NCI-H2029 (cell line): ENCODE measurements around the gene MUC4.
"Not testable (repeated sequence)": the region's sequence is repeated elsewhere in the genome, so short reads cannot be mapped to it uniquely, and the experiment has no call there.

Experiments used
- DNase-seq: peaks from one replicate; lab custom pipeline; 2025; lab: John Stamatoyannopoulos, UW

MUC4 gene

GRCh38 chr3:195737782-195738181 is 73.9 kb downstream of the MUC4 start:
- DNase-seq: not testable (repeated sequence)

DNA sequence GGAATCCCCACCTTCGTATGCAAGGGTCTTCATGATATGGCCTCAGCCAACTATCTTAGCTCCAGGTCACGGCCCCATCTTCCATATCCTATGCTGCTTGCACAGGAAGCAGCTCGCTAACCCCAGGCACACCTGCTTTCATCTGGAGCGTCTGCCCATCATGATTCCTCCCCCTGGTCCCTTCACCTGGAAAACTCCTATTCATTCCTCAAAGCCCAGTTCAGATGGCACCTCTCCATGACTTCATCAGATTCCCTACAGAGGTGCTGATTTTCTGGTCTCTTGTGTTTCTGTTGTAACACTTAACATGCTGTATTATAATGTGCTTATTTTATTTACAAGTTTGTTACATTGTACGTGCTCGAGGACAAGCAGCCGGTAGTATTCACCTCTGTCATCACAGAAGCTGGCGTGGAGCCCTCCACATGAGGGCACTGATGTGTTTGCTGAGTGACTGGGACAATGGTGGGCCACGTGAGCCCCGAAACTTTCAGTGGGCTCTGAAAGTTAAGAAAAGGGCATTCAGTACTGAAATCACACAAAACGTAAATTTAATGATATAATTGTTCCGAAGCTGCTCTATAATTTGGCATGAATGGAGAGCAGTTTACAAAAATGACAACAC is 74.8 kb downstream of the MUC4 start:
- DNase-seq: no peak

- no peak for DNase-seq
Measured at GRCh38 chr3:195735036-195735695, 76.6 kb downstream of the MUC4 start.

DNA sequence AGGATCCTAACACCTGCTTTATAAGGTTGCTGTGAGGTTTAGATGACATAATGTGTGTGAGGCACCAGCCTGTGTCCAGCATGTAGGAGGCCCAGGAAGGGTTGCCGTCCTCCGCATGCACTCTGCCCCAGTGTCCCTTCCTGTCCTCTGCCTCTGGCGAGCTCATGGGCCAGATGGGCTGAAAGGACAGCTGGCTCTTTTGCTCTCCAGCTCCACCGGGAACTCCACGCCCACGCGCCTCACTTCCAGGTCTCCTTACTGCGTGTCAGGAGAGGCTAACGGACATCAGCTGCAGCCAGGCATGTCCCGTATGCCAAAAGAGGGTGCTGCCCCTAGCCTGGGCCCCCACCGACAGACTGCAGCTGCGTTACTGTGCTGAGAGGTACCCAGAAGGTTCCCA is 78.8 kb downstream of the MUC4 start:
- no peak for DNase-seq

DNA sequence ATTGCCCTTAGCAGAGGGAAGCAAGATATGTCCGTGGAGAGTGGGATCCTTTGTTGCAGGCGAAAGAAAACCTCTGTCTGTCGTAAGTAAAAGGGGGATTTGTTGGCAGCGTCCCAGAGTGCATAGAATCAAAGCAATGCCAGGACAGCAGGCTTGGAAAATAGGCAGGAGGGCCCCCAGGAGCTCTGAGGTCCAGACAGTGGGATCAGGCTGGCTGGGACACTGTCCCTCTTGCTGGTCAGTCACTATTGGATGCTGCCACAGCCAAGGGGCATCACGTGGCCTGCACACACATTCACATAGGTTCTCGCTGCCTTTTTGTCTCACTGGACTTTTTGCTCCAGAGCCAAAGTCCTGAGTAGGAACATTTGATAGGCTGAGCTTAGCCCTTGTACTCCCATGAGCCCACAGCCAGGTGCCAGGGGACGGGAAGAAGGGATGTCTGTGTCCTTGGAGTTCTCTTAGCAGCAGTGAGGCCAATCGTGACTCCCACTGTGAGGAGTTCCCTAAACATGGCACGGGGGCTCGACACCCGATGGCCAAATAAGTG is 80.3 kb downstream of the MUC4 start:
- no peak for DNase-seq

- DNase-seq: no peak
Measured at GRCh38 chr3:195729476-195730251, 82.1 kb downstream of the MUC4 start.

DNA sequence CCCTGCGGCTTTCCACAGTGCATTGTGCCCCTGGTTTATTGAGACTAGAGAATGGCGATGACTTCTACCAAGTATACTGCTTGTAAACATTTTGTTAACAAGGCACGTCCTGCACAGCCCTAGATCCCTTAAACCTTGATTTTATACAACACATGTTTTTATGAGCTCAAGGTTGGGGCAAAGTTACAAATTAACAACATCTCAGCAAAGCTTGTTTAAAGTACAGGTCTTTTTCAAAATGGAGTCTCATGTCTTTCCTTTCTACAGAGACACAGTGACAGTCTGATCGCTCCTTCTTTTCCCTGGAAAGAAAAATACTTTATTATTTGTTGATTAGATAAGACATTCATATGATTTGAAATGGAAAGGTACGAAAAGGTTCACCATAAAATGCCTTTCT is 82.9 kb downstream of the MUC4 start:
- DNase-seq: not testable (repeated sequence)

DNA sequence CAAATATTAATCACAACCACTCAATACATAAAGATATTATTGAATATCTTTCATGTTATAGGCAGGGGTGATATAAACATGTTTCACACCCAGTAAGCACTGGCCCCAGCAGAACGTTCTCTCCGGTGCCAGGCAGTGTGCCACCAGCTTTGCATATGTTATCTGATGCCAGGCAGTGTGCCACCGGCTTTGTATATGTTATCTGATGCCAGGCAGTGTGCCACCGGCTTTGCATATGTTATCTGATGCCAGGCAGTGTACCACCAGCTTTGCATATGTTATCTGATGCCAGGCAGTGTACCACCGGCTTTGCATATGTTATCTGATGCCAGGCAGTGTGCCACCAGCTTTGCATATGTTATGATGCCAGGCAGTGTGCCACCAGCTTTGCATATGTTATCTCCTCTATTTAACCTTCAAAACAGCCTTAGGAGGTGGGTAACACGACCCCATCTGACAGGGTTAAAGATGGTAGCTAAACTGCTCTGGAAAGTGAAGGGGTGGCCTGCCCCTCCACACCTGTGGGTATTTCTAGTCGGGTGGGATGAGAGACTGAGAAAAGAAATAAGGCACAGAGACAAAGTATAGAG is 84.0 kb downstream of the MUC4 start:
- no peak for DNase-seq

GRCh38 chr3:195725916-195726740 is 85.6 kb downstream of the MUC4 start:
- DNase-seq: not testable (repeated sequence)

DNA sequence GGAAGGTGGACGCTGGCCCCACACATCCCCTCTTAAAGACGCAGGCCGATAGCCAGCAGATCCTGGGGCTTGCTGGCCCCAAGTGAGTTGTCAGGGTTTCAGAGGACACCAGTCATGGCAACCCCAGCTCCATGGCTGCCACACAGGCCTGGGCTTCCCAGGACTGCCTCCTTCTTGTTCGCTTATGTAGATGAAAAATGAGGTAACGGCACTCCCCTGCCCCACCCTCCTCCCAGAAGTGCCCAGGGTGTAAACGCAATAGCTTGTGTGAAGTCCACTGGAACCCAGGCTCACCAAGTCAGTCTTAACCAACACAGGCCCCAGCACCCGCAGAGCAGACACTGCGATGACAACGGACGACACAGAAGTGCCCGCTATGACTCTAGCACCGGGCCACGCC is 87.4 kb downstream of the MUC4 start:
- DNase-seq: not testable (repeated sequence)

DNA sequence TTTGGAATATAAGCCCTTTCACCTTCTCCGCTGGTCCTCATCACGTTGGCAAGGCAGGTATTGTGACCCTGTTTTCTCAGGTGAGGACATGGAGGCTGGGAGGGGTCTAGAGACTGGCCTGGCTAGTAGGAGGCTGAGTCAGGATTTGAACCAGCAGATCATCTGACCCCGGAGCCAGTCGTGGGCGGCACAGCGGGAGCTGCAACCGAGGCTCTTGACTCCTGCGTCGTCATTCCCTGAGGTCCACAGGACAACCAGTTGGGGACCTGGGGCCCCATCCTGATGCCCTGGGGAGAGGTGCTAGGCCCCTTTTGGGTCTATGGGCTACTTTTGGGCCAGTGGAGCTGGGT is 88.8 kb downstream of the MUC4 start:
- not testable (repeated sequence) for DNase-seq

DNA sequence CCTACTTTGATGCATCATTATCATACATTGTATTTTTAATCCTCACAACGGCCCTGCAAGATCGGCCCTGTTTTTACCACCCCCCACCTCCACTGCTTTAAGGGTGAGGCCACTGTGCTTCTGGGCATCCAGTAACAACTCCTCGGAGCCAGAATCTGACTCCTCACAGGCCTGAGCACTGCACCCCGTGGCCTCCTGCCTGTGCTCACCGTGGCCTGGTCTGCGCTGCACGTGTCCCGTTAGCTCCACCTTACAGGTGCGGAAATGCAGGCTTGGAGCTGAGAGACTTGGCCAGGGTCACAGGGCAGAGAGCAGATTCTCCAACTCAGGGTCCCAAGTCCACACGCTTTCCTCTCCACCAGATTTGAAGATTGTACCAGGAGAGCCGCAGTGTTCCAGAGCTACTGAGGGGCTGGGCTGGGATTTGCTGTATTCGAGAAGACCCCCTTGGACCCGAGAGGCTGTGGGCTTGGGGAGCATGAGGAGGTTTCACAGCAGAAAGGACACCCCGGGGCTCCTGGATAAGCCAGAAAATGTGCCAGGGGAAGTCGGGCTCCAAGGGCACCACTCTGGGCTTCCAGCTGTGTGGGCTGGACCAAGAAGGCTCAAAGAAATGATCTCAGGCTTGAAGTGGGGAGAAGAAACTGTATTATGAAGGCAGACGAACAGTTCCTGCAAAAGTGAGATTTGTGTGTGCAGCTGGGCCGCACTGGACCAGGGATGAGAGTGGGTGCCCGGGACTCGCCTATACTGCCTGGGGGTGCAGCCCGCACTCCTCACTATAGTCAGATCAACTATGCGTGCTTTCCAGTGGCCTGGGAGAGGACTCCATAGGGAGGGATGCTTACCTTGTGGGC is 89.4 kb downstream of the MUC4 start:
- not testable (repeated sequence) for DNase-seq

GRCh38 chr3:195720831-195721506 is 90.8 kb downstream of the MUC4 start, which contains the start of gene MUC20:
Gene MUC20 (plus strand): TSS chr3:195720978. CDS start chr3:195721008, 30 bp downstream.
- not testable (repeated sequence) for DNase-seq

- not testable (repeated sequence) for DNase-seq
Measured at GRCh38 chr3:195719514-195720254, 92.0 kb downstream of the MUC4 start.

GRCh38 chr3:195718477-195718984 is 93.2 kb downstream of the MUC4 start:
- no peak for DNase-seq

DNA sequence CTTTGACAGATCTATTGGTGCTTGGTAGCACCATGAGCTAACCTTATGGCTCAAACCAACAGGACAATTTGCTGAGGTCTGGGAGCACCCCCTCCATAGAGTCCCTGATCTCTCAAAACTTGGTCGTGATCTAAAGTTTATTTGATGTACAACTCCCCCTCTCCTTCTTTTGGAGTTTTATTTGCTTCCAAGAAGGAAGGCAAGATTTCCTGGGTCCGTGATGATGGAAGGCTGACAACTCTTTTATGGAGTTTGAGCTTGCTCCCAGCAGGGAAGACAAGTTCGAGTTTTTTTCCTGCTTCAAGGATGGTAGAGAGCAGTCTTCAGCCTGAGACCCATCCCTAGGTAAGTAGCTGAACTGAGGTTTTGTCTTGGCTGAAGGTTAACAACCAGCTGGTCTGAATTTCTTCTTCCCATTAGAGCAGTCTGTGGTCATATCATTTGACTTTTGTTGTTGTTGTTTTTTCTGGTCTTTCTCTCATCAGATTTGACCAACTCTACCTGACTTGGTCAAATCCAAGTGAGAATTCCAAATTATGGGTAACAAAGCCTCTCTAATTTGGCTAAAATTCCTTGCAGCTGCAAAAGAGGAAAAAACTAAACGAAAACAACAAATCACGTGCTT is 93.8 kb downstream of the MUC4 start:
- no peak for DNase-seq

DNA sequence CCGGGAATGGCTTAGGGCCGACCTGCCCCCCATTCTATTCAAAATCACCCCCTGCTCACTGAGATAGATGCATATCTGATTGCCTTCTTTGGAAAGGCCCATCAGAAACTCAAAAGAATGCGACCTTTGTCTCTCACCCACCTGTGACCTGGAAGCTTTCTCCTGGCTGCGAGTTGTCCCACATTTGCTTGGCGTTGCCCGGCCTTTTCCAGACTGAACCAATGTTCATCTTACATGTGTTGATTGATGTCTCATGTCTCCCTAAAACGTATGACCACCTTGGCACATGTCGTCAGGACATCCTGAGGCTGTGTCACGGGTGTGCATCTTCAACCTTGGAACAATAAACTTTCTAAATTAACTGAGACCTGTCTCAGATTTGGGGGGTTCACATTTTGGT is 94.3 kb downstream of the MUC4 start:
- no peak for DNase-seq

DNA sequence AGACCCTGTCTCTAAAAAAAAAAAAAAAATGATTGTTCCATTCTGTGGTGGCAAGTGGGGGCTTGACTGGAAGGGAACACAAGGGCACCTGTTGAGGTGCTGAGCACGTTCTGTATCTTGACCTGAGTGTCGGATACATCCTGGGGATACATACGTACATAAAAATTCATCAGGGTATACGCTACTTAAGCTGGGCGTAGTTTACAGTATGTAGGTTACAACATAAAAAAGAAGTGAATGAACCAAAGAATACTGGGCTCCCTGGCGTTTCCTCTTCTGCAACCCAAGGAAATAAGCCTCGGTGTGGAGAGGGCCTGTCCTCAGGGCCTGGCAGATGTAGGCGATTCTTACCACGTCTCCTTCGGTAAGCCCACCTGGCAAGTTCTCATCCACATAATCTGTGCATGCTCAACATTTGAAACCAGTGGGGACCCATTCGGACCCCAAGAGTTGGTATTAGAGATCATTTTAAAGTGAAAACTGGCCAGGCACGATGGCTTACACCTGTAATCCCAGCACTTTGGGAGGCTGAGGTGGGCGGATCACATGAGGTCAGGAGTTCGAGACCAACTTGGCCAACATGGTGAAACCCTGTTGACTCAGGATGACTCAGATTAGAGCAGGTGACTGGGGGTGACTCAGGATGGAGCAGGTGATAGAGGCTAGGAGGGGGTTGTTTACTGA is 96.0 kb downstream of the MUC4 start:
- DNase-seq: no peak
